ENCODE results near the gene AKIP1. TPM values are rescaled to one million over a fixed set of nuclear protein-coding genes. Genes with fewer than 3 reads are reported as not detected.

The AKIP1 gene
- total RNA-seq, 4 donors from 2014 or later: 5.2 to 21.2 (median 11.0) TPM

- Histone ChIP-seq H3K27me3 (no peaks in the 10 kb centered on the region), H3K4me1 (peaks cover 10 to 31% (median 22%) of the 10 kb centered on the region in 4 donors), H3K27ac (peak overlapping the region; percentile 85 to 99 (median 94)), H3K36me3 (no peaks in the 10 kb centered on the region), H3K4me3 (peak overlapping the region; percentile 52 to 77 (median 66)), H3K9me3 (no peaks in the 10 kb centered on the region)
- TF ChIP-seq POLR2AphosphoS5 (IDR thresholded peaks at IDR 0.05) (no peak), CTCF (IDR thresholded peaks at IDR 0.05) (no peak), EP300 (IDR thresholded peaks at IDR 0.05; ENCODE audit: low read depth) (no peak), POLR2A (IDR thresholded peaks at IDR 0.05) (no peak)
- in situ Hi-C loops (cut with MboI; ENCODE audit: low pct_ligation_motif_present in 1 of 4, low pct_unique_long_range_greater_than_20kb in 1 of 4, low sequenced_read_pairs in 3 of 4) (no loop called here), intact Hi-C loops (cut with DNase I; ENCODE audit: low total_unique reads) (loop anchor here (5.0 kb wide), 1 partner anchor 52 kb away; the partner anchor contains the start of gene TMEM9B)
- DNase-seq: no peak
- WGBS, 2 donors (ENCODE audit: low coverage in 1 of 2): 2% methylated on average over 17 of the region's 19 CpGs; no CpG with 5 or more reads in 1 of the 2 donors
These were observed 351 bp upstream of the AKIP1 start for GRCh38 chr11:8910649-8911026.

- intact Hi-C loops (cut with DNase I; ENCODE audit: low total_unique reads): loop anchor here (5.0 kb wide), 1 partner anchor 48 kb away; the partner anchor contains the start of gene TMEM9B
- in situ Hi-C loops (cut with MboI; ENCODE audit: low pct_ligation_motif_present in 1 of 4, low pct_unique_long_range_greater_than_20kb in 1 of 4, low sequenced_read_pairs in 3 of 4): no loop called here
- 23 to 37% methylated on average over 5 to 9 of the region's 9 CpGs for WGBS, 2 donors (ENCODE audit: low coverage in 1 of 2)
- Histone ChIP-seq H3K27ac (peak overlapping the region; percentile 56 to 81 (median 68)), H3K9me3 (no peaks in the 10 kb centered on the region), H3K4me3 (no peak overlapping the region), H3K4me1 (peaks cover 10 to 38% (median 29%) of the 10 kb centered on the region in 4 donors), H3K36me3 (peaks cover 0 to 2% (median 0%) of the 10 kb centered on the region in 4 donors), H3K27me3 (no peaks in the 10 kb centered on the region)
- TF ChIP-seq CTCF (IDR thresholded peaks at IDR 0.05) (peak; percentile 37 to 46 (median 40)), EP300 (IDR thresholded peaks at IDR 0.05; ENCODE audit: low read depth) (no peak), POLR2A (IDR thresholded peaks at IDR 0.05) (no peak)
- peak; percentile 22 for DNase-seq
These were observed 3.1 kb downstream of the AKIP1 start for GRCh38 chr11:8913961-8914660.

DNA sequence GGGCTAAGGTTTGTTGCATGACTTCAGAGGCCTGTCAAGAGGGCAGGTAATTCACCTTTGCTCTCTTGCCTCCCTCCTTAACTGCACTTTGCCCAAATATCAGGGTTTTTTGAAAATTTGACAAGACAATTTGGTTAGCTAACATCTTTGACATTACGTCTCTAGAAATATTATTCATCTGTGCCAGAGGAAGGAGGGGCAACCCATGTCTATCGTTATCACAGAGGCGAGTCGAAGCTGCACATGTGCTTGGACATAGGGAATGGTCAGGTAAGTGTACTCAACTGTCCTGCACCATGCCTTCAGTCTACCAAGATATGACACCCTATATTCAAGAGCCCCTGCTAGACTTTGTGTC, 3.7 kb downstream of the AKIP1 start:
- Histone ChIP-seq H3K27ac (peak overlapping the region; percentile 56 to 81 (median 68)), H3K27me3 (no peaks in the 10 kb centered on the region), H3K9me3 (no peaks in the 10 kb centered on the region), H3K36me3 (peaks cover 0 to 7% (median 0%) of the 10 kb centered on the region in 4 donors), H3K4me1 (peaks cover 10 to 37% (median 28%) of the 10 kb centered on the region in 4 donors), H3K4me3 (no peak overlapping the region)
- in situ Hi-C loops (cut with MboI; ENCODE audit: low pct_ligation_motif_present in 1 of 4, low pct_unique_long_range_greater_than_20kb in 1 of 4, low sequenced_read_pairs in 3 of 4): no loop called here
- no peak for DNase-seq
- TF ChIP-seq POLR2A (IDR thresholded peaks at IDR 0.05) (no peak), EP300 (IDR thresholded peaks at IDR 0.05; ENCODE audit: low read depth) (no peak), CTCF (IDR thresholded peaks at IDR 0.05) (no peak), POLR2AphosphoS5 (IDR thresholded peaks at IDR 0.05) (no peak)
- intact Hi-C loops (cut with DNase I; ENCODE audit: low total_unique reads): loop anchor here (5.0 kb wide), 1 partner anchor 48 kb away; the partner anchor contains the start of gene TMEM9B
- whole genome bisulfite sequencing, 2 donors (ENCODE audit: low coverage in 1 of 2): 65 to 80% methylated on average over 2 to 4 of the region's 4 CpGs

- WGBS, 2 donors (ENCODE audit: low coverage in 1 of 2): 54 to 70% methylated on average over 3 to 5 of the region's 5 CpGs
- intact Hi-C loops (cut with DNase I; ENCODE audit: low total_unique reads): no loop called here
- no peaks in the 10 kb centered on the region for H3K9me3 ChIP-seq
- peak overlapping the region; percentile 40 to 70 (median 58) for H3K27ac ChIP-seq
- DNase-seq: no peak
- in situ Hi-C loops (cut with MboI; ENCODE audit: low pct_ligation_motif_present in 1 of 4, low pct_unique_long_range_greater_than_20kb in 1 of 4, low sequenced_read_pairs in 3 of 4): no loop called here
- peaks cover 8 to 29% (median 19%) of the 10 kb centered on the region in 4 donors for H3K4me1 ChIP-seq
- H3K27me3 ChIP-seq: no peaks in the 10 kb centered on the region
- TF ChIP-seq CTCF (IDR thresholded peaks at IDR 0.05) (no peak), EP300 (IDR thresholded peaks at IDR 0.05; ENCODE audit: low read depth) (no peak), POLR2A (IDR thresholded peaks at IDR 0.05) (no peak), POLR2AphosphoS5 (IDR thresholded peaks at IDR 0.05) (no peak)
- H3K4me3 ChIP-seq: no peak overlapping the region
- H3K36me3 ChIP-seq: peaks cover 0 to 23% (median 5%) of the 10 kb centered on the region in 4 donors
These were observed 6.3 kb downstream of the AKIP1 start for GRCh38 chr11:8917157-8917825.

All from transverse colon (tissue), 4 donors.